K562 (cell line): ENCODE data around the gene SPRYD3. TPM values are rescaled to one million over a fixed set of nuclear protein-coding genes. Genes with fewer than 3 reads are reported as not detected.

ENCODE experiments used
- ATAC-seq: fragments of 200-7000 bp; cut with Tn5 transposase; 3 replicates; pipeline ENCODE4 v1.9.1; 2020; ENCODE audit warnings: moderate library complexity
- BruUV-seq: library from RNA; stranded (reverse); fragments of 400-500 nt; replicated peaks from 2 replicates; lab custom pipeline; 2021; lab: Mats Ljungman, UMichigan
- CTCF ChIA-PET: fragments of 300-600 bp; formaldehyde crosslinking; extraction: SDS; loops from one replicate; lab custom pipeline; 2021; ENCODE audit warnings: low intra/inter-chr PET ratio; lab: Yijun Ruan, JAX
- POLR2A ChIA-PET: fragments of 300-600, 350-650 bp; sonication (Branson Sonifier 250); formaldehyde crosslinking; extraction: SDS; loops from one replicate; lab custom pipeline; 2021; ENCODE audit warnings: antibody characterized with exemption, inconsistent platforms; lab: Yijun Ruan, JAX
- DNase-seq, 4 experiments: peaks; one replicate each; pipeline versions ENCODE4 v3.0.0 to v3.0.0-alpha.2; 2011 to 2018; ENCODE audit warnings: low spot score in 3 of 4, mixed read lengths in 3 of 4; ENCODE audit errors: extremely low read depth in 1 of 4
- FAIRE-seq: peaks from 2 replicates; lab custom pipeline; 2011; peaks lifted over from hg19 to GRCh38; lab: Jason Lieb, UNC
- H2AFZ ChIP-seq: 2 replicates; pipeline ENCODE4 v1.6.0; 2011; ENCODE audit warnings: low read depth, low read length, control low read depth, inconsistent platforms
- H3K27ac ChIP-seq: fragments of 200-600 bp; 3 replicates; pipeline ENCODE4 v1.8.0; 2011; ENCODE audit warnings: low read depth, mild to moderate bottlenecking, control low read depth, inconsistent platforms, low read length, moderate library complexity, mixed read lengths; ENCODE audit errors: extremely low read depth
- H3K27me3 ChIP-seq, 2 experiments: fragments of 300-600 bp in 1 of 2; 2 replicates in 1 of 2; 3 replicates in 1 of 2; pipeline versions ENCODE4 v1.6.0 to v1.8.0; 2011; ENCODE audit warnings: inconsistent platforms in 2 of 2, low read length in 2 of 2, mild to moderate bottlenecking in 1 of 2, mixed read lengths in 1 of 2, moderate library complexity in 1 of 2; ENCODE audit not compliant: control insufficient read depth in 2 of 2, insufficient read depth in 2 of 2
- H3K36me3 ChIP-seq: fragments of 300-600 bp; 3 replicates; pipeline ENCODE4 v1.8.0; 2011; ENCODE audit warnings: mild to moderate bottlenecking, low read length, inconsistent platforms; ENCODE audit not compliant: control insufficient read depth, insufficient read depth
- H3K4me1 ChIP-seq, 2 experiments: fragments of 200-600 bp in 1 of 2; replicated peaks in 1 of 2; 2 replicates in 1 of 2; 3 replicates in 1 of 2; pipeline versions ENCODE4 v1.5.1 to v1.8.0; 2011; ENCODE audit warnings: inconsistent platforms in 2 of 2, low read length in 2 of 2, mild to moderate bottlenecking in 1 of 2, mixed read lengths in 1 of 2, moderate library complexity in 1 of 2; ENCODE audit not compliant: control insufficient read depth in 2 of 2, insufficient read depth in 2 of 2
- H3K4me2 ChIP-seq: 2 replicates; pipeline ENCODE4 v1.6.1; 2011; ENCODE audit warnings: low read length, control low read depth, inconsistent platforms, mixed read lengths; ENCODE audit not compliant: insufficient read depth
- H3K4me3 ChIP-seq: fragments of 200-600 bp; sonication (generic), shearing (Covaris generic); 2 replicates; pipeline ENCODE4 v1.5.1; 2016; ENCODE audit warnings: control low read depth, inconsistent platforms
- H3K79me2 ChIP-seq: fragments of 200-600 bp; 3 replicates; pipeline ENCODE4 v1.8.0; 2011; ENCODE audit warnings: low read length, inconsistent platforms; ENCODE audit not compliant: control insufficient read depth, insufficient read depth
- H3K9ac ChIP-seq, 2 experiments: 2 replicates each; pipeline versions ENCODE4 v1.6.0 to v1.6.1; 2011; ENCODE audit warnings: low read depth in 2 of 2, low read length in 2 of 2, control low read depth in 1 of 2, inconsistent platforms in 1 of 2, mild to moderate bottlenecking in 1 of 2, mixed read lengths in 1 of 2; ENCODE audit not compliant: insufficient read depth in 1 of 2
- H3K9me1 ChIP-seq: one replicate; pipeline ENCODE4 v1.6.0; 2011; ENCODE audit warnings: inconsistent platforms, mild to moderate bottlenecking, low read length, moderate library complexity; ENCODE audit not compliant: control insufficient read depth, insufficient read depth
- H3K9me3 ChIP-seq: replicated peaks from 2 replicates; pipeline ENCODE4 v1.5.1; 2011; ENCODE audit warnings: low read depth, low read length, inconsistent platforms; ENCODE audit not compliant: control insufficient read depth, insufficient read depth
- H4K20me1 ChIP-seq: replicated peaks from 2 replicates; pipeline ENCODE4 v1.6.1; 2011; ENCODE audit warnings: low read length, inconsistent platforms, mixed read lengths; ENCODE audit not compliant: control insufficient read depth, insufficient read depth
- AFF1 ChIP-seq, 2 experiments: fragments of 450-650 bp; IDR thresholded peaks; 2 replicates each; pipeline ENCODE4 v1.6.1; 2018; ENCODE audit warnings: mild to moderate bottlenecking in 2 of 2, low read depth in 1 of 2; ENCODE audit not compliant: partially characterized antibody in 2 of 2
- E2F6 ChIP-seq, 2 experiments: IDR thresholded peaks; 2 replicates each; pipeline ENCODE4 v1.6.1; 2011; ENCODE audit warnings: borderline replicate concordance in 1 of 2, control low read depth in 1 of 2, low read depth in 1 of 2, low read length in 1 of 2, mild to moderate bottlenecking in 1 of 2, mixed read lengths in 1 of 2, moderate library complexity in 1 of 2; ENCODE audit not compliant: insufficient read depth in 1 of 2, insufficient read length in 1 of 2, poor library complexity in 1 of 2, severe bottlenecking in 1 of 2; ENCODE audit errors: extremely low read depth in 1 of 2
- FOXJ3 ChIP-seq: sonication (generic); formaldehyde crosslinking; IDR thresholded peaks from 2 replicates; pipeline ENCODE4 v1.4.0; 2020; ENCODE audit warnings: mild to moderate bottlenecking, missing genetic modification reagents
- HDAC2 ChIP-seq: fragments of 450-650 bp; IDR thresholded peaks from 2 replicates; pipeline ENCODE4 v1.6.1; 2016; ENCODE audit warnings: mild to moderate bottlenecking
- HNRNPH1 ChIP-seq: fragments of 200-400 bp; formaldehyde crosslinking; optimal IDR thresholded peaks from 2 replicates; pipeline ENCODE3; 2017; ENCODE audit warnings: low read depth, mild to moderate bottlenecking, low read length, moderate library complexity
- MXD1 ChIP-seq: fragments of 250-450 bp; sonication (Bioruptor Pico); IDR thresholded peaks from 2 replicates; pipeline ENCODE4 v1.8.0; 2021; ENCODE audit warnings: borderline replicate concordance, mild to moderate bottlenecking, moderate library complexity; ENCODE audit not compliant: poor library complexity, severe bottlenecking
- SRF ChIP-seq, 2 experiments: fragments of 250-450, 450-650 bp in 1 of 2; sonication (Bioruptor Pico) in 1 of 2; sonication (generic) in 1 of 2; formaldehyde crosslinking; IDR thresholded peaks; 2 replicates each; pipeline versions ENCODE4 v1.5.0 to v1.5.1; 2020 to 2022; ENCODE audit warnings: mild to moderate bottlenecking in 1 of 2, missing genetic modification reagents in 1 of 2
- ZBTB33 ChIP-seq: sonication (generic); formaldehyde crosslinking; IDR thresholded peaks from 2 replicates; pipeline ENCODE4 v1.8.1; 2023; ENCODE audit warnings: mild to moderate bottlenecking, missing genetic modification reagents
- ZNF695 ChIP-seq: fragments of 450-650 bp; formaldehyde crosslinking; IDR thresholded peaks from 2 replicates; pipeline ENCODE4 v1.4.0; 2020; ENCODE audit warnings: mild to moderate bottlenecking, moderate library complexity
- ZNF764 ChIP-seq: fragments of 250-450 bp; sonication (Bioruptor Pico); IDR thresholded peaks from 2 replicates; pipeline ENCODE4 v1.4.0; 2020; ENCODE audit warnings: low read depth, mild to moderate bottlenecking, moderate library complexity
- WGBS: fragments of 100-300 bp; shearing (Covaris generic); methylation state at CpG from one replicate; pipeline ENCODE4 v1.1.6; 2016; ENCODE audit warnings: low coverage, mixed read lengths; ENCODE audit not compliant: insufficient coverage; ENCODE audit errors: missing lambda C conversion rate; 5-methylcytosine and 5-hydroxymethylcytosine counted together
- in situ Hi-C: fragments of 300-500 bp; cut with MboI; formaldehyde crosslinking; loops from 4 replicates; pipeline ENCODE4 v1.15.0; 2018; ENCODE audit warnings: inconsistent platforms, mixed read lengths
- intact Hi-C: fragments of 100-400 bp; cut with micrococcal nuclease; formaldehyde crosslinking; loops from 2 replicates; pipeline ENCODE4 v1.14.2; 2022
- polyA plus RNA-seq, 8 experiments: library from polyadenylated mRNA; depleted of rRNA in 4 of 8; stranded (reverse) in 5 of 8; unstranded in 3 of 8; fragments of >200 nt; fragmentation: Nextera tagmentation in 2 of 8; fragmentation: Illumina TruSeq in 1 of 8; extraction: Ambion mirVana in 2 of 8; extraction: Trizol in 1 of 8; gene quantifications; 2 replicates each; pipeline versions ENCODE4 v1.2.1 to v1.2.3, GENCODE V29; 2011 to 2014; ENCODE audit warnings: inconsistent platforms in 1 of 8, missing spikeins in 1 of 8
- total RNA-seq, 7 experiments: library from RNA; depleted of rRNA in 6 of 7; stranded (reverse); fragments of >200 nt in 6 of 7; fragmentation: Illumina TruSeq in 2 of 7; extraction: Trizol in 2 of 7; gene quantifications; 2 replicates each; pipeline versions ENCODE4 v1.2.1 to v1.2.3, GENCODE V29; 2011 to 2021; ENCODE audit warnings: low replicate concordance in 1 of 7

Gene SPRYD3
- total and polyA plus RNA-seq, 9 of the 15 experiments (the other 6 are each of a cell fraction or from before 2014, with no cell fraction given) = 1.5 to 13.6 (median 7.6) TPM

GRCh38 chr12:53046655-53047220 lies 32.5 kb downstream of the SPRYD3 start:
- peak overlapping the region; percentile 67 for H3K4me3 ChIP-seq
- no peak for FAIRE-seq
- no peaks in the 10 kb centered on the region for H3K9me1 ChIP-seq
- peaks cover 58 to 66% of the 10 kb centered on the region in 2 experiments for H3K4me1 ChIP-seq
- H3K27me3 ChIP-seq = no peaks in the 10 kb centered on the region
- DNase-seq = peak in 1 of 4 experiments; percentile 29
- H3K9me3 ChIP-seq = no peaks in the 10 kb centered on the region
- POLR2A ChIA-PET = interaction anchor here (0.6 to 3.8 kb wide), 9 partner anchors 8 to 245 kb away, joined by 3 to 20 read pairs (median 3); no protein-coding TSS in a partner anchor
- H3K36me3 ChIP-seq = peaks cover 4% of the 10 kb centered on the region; the same call in 2 of the 3 replicates
- CTCF ChIA-PET = interaction anchor here (0.5 to 0.6 kb wide), 4 partner anchors 40 to 433 kb away, joined by 3 to 4 read pairs (median 4); partner anchors contain the start of gene IGFBP6
- H2AFZ ChIP-seq = peak overlapping the region; percentile 71
- H3K9ac ChIP-seq = peak overlapping the region; percentile 84 to 99
- WGBS = 1% methylated on average over 20 of the region's 44 CpGs
- peak overlapping the region; percentile 88 for H3K27ac ChIP-seq
- H3K4me2 ChIP-seq = peak overlapping the region; percentile 97
- in situ Hi-C loops (no loop called here), intact Hi-C loops (loop anchor here (5.0 kb wide), 1 partner anchor 39 kb away; the partner anchor contains the start of gene EIF4B)
- peaks cover 4% of the 10 kb centered on the region; the same call in 1 of the 3 replicates for H3K79me2 ChIP-seq
- peaks cover 6% of the 10 kb centered on the region for H4K20me1 ChIP-seq
- TSS peak; percentile 43 for BruUV-seq
- peak; percentile 64 for ATAC-seq
- peak in 1 of 2 experiments; percentile 58 for TF ChIP-seq AFF1 (IDR thresholded peaks at IDR 0.05; ENCODE audit: low read depth in 1 of 2, partially characterized antibody in 2 of 2)
- TF ChIP-seq ZNF764 (CRISPR knock-in tag) = no peak
- no peak for TF ChIP-seq FOXJ3 (CRISPR knock-in tag)
- no peak for TF ChIP-seq MXD1 (CRISPR knock-in tag)
- TF ChIP-seq E2F6 (IDR thresholded peaks at IDR 0.05; ENCODE audit: borderline replicate concordance in 1 of 2, extremely low read depth in 1 of 2, insufficient read depth in 1 of 2, insufficient read length in 1 of 2, low read depth in 1 of 2, low read length in 1 of 2, poor library complexity in 1 of 2, severe bottlenecking in 1 of 2) = no peak
- no peak for TF ChIP-seq ZBTB33 (CRISPR knock-in tag)
- TF ChIP-seq HNRNPH1 = no peak
- TF ChIP-seq HDAC2 = peak; percentile 29; the same call in 1 of the 2 replicates
- TF ChIP-seq ZNF695 (CRISPR knock-in tag) = no peak
- TF ChIP-seq SRF (CRISPR knock-in tag; IDR thresholded peaks at IDR 0.05) = no peak
